ENCODE measurements around the gene RAPH1.

GRCh38 chr2:203432811-203433210 lies 102.3 kb downstream of the RAPH1 start:
- TF ChIP-seq EZH2 (IDR thresholded peaks at IDR 0.05), result no peak
- no peak for TF ChIP-seq POLR2AphosphoS5 (IDR thresholded peaks at IDR 0.05; ENCODE audit: borderline replicate concordance, low read depth, low read length)
- TF ChIP-seq FOXP2 (optimal IDR thresholded peaks at IDR 0.05; ENCODE audit: control extremely low read depth, extremely low read length, insufficient read depth), result no peak
